ENCODE data around the gene CCL14. TPM values are rescaled to one million over a fixed set of nuclear protein-coding genes. Genes with fewer than 3 reads are reported as not detected.

CCL14 gene
- total and polyA plus RNA-seq, 2 of the 13 experiments (the other 11 are each of a cell fraction or from before 2014, with no cell fraction given) = 1.1 to 1.7 TPM

DNA sequence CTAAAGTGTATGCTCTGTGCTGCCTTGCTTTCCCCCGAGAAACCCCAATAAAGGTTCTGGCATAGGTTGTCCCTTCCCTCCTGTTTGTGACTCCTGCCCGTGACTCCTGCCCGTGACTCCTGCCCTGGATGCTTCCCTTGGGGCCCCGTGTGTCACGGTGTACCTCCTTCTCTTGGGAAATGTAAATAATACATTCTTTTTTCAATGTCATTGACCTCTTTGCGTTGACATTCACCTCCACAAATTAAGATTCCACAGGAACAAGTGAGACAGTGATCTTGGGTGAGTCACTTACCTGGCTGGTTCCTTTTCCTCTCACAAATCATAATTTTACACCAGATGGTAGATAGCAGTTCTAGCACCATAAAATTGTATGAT, 14.2 kb upstream of the CCL14 start (continued):
- TF ChIP-seq, protein P1, sequence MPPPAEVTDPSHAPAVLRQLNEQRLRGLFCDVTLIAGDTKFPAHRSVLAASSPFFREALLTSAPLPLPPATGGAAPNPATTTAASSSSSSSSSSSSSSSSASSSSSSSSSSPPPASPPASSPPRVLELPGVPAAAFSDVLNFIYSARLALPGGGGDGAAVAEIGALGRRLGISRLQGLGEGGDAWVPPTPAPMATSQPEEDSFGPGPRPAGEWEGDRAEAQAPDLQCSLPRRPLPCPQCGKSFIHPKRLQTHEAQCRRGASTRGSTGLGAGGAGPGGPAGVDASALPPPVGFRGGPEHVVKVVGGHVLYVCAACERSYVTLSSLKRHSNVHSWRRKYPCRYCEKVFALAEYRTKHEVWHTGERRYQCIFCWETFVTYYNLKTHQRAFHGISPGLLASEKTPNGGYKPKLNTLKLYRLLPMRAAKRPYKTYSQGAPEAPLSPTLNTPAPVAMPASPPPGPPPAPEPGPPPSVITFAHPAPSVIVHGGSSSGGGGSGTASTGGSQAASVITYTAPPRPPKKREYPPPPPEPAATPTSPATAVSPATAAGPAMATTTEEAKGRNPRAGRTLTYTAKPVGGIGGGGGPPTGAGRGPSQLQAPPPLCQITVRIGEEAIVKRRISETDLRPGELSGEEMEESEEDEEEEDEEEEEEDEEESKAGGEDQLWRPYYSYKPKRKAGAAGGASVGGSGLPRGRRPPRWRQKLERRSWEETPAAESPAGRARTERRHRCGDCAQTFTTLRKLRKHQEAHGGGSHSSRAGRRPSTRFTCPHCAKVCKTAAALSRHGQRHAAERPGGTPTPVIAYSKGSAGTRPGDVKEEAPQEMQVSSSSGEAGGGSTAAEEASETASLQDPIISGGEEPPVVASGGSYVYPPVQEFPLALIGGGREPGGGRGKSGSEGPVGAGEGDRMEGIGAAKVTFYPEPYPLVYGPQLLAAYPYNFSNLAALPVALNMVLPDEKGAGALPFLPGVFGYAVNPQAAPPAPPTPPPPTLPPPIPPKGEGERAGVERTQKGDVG (CRISPR knock-in tag; IDR thresholded peaks at IDR 0.05; ENCODE audit: borderline replicate concordance) = no peak
- peak; percentile 52; the same call in 1 of the 2 replicates for TF ChIP-seq FOXO1 (CRISPR knock-in tag; IDR thresholded peaks at IDR 0.05)
- no peak for TF ChIP-seq SP2 (CRISPR knock-in tag; IDR thresholded peaks at IDR 0.05)
- no peak for TF ChIP-seq RARG (CRISPR knock-in tag; IDR thresholded peaks at IDR 0.05; ENCODE audit: low read depth)
- TF ChIP-seq BRD4 (CRISPR knock-in tag; IDR thresholded peaks at IDR 0.05) = no peak
- TF ChIP-seq, protein P2, sequence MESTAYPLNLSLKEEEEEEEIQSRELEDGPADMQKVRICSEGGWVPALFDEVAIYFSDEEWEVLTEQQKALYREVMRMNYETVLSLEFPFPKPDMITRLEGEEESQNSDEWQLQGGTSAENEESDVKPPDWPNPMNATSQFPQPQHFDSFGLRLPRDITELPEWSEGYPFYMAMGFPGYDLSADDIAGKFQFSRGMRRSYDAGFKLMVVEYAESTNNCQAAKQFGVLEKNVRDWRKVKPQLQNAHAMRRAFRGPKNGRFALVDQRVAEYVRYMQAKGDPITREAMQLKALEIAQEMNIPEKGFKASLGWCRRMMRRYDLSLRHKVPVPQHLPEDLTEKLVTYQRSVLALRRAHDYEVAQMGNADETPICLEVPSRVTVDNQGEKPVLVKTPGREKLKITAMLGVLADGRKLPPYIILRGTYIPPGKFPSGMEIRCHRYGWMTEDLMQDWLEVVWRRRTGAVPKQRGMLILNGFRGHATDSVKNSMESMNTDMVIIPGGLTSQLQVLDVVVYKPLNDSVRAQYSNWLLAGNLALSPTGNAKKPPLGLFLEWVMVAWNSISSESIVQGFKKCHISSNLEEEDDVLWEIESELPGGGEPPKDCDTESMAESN (CRISPR knock-in tag; conservative IDR thresholded peaks at IDR 0.05) = no peak
- TF ChIP-seq, protein P3, sequence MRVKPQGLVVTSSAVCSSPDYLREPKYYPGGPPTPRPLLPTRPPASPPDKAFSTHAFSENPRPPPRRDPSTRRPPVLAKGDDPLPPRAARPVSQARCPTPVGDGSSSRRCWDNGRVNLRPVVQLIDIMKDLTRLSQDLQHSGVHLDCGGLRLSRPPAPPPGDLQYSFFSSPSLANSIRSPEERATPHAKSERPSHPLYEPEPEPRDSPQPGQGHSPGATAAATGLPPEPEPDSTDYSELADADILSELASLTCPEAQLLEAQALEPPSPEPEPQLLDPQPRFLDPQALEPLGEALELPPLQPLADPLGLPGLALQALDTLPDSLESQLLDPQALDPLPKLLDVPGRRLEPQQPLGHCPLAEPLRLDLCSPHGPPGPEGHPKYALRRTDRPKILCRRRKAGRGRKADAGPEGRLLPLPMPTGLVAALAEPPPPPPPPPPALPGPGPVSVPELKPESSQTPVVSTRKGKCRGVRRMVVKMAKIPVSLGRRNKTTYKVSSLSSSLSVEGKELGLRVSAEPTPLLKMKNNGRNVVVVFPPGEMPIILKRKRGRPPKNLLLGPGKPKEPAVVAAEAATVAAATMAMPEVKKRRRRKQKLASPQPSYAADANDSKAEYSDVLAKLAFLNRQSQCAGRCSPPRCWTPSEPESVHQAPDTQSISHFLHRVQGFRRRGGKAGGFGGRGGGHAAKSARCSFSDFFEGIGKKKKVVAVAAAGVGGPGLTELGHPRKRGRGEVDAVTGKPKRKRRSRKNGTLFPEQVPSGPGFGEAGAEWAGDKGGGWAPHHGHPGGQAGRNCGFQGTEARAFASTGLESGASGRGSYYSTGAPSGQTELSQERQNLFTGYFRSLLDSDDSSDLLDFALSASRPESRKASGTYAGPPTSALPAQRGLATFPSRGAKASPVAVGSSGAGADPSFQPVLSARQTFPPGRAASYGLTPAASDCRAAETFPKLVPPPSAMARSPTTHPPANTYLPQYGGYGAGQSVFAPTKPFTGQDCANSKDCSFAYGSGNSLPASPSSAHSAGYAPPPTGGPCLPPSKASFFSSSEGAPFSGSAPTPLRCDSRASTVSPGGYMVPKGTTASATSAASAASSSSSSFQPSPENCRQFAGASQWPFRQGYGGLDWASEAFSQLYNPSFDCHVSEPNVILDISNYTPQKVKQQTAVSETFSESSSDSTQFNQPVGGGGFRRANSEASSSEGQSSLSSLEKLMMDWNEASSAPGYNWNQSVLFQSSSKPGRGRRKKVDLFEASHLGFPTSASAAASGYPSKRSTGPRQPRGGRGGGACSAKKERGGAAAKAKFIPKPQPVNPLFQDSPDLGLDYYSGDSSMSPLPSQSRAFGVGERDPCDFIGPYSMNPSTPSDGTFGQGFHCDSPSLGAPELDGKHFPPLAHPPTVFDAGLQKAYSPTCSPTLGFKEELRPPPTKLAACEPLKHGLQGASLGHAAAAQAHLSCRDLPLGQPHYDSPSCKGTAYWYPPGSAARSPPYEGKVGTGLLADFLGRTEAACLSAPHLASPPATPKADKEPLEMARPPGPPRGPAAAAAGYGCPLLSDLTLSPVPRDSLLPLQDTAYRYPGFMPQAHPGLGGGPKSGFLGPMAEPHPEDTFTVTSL (CRISPR knock-in tag; IDR thresholded peaks at IDR 0.05; ENCODE audit: borderline replicate concordance) = no peak
- TF ChIP-seq, protein P4, sequence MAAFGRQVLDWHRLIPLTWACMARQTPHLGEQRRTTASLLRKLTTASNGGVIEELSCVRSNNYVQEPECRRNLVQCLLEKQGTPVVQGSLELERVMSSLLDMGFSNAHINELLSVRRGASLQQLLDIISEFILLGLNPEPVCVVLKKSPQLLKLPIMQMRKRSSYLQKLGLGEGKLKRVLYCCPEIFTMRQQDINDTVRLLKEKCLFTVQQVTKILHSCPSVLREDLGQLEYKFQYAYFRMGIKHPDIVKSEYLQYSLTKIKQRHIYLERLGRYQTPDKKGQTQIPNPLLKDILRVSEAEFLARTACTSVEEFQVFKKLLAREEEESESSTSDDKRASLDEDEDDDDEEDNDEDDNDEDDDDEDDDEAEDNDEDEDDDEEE (CRISPR knock-in tag; IDR thresholded peaks at IDR 0.05) = no peak
- no peak for TF ChIP-seq REPIN1 (CRISPR knock-in tag; IDR thresholded peaks at IDR 0.05; ENCODE audit: borderline replicate concordance, low read depth)
